D341Med (cell line): ENCODE measurements around the gene PTPN22.

Source experiments
- DNase-seq: peaks from one replicate; pipeline ENCODE4 v3.0.0; 2012; ENCODE audit warnings: low spot score

The PTPN22 gene

GRCh38 chr1:113887402-113888175 lies 16.1 kb upstream of the PTPN22 start, which contains the start of gene BCL2L15:
Gene BCL2L15, minus strand, starts transcription at chr1:113887581. Its CDS starts 206 bp downstream, at chr1:113887375.
- DNase-seq, result no peak

GRCh38 chr1:113886417-113887401 lies 15.2 kb upstream of the PTPN22 start:
- DNase-seq, result no peak

GRCh38 chr1:113881661-113882060 lies 10.1 kb upstream of the PTPN22 start:
- no peak for DNase-seq

- no peak for DNase-seq
Measured at GRCh38 chr1:113879739-113880038, 8.2 kb upstream of the PTPN22 start.

GRCh38 chr1:113876176-113876575 lies 4.7 kb upstream of the PTPN22 start:
- DNase-seq, result no peak

GRCh38 chr1:113875714-113876113 lies 4.2 kb upstream of the PTPN22 start:
- no peak for DNase-seq

GRCh38 chr1:113874012-113874879 lies 2.7 kb upstream of the PTPN22 start:
- DNase-seq, result no peak

GRCh38 chr1:113872219-113872935 lies 865 bp upstream of the PTPN22 start:
- DNase-seq, result no peak

- no peak for DNase-seq
Measured at GRCh38 chr1:113870778-113871177, 734 bp downstream of the PTPN22 start.

- DNase-seq, result no peak
Measured at GRCh38 chr1:113868387-113869083, 3.0 kb downstream of the PTPN22 start.

GRCh38 chr1:113861641-113862040 lies 9.9 kb downstream of the PTPN22 start:
- DNase-seq, result no peak

GRCh38 chr1:113860891-113861290 lies 10.6 kb downstream of the PTPN22 start:
- no peak for DNase-seq

- no peak for DNase-seq
Measured at GRCh38 chr1:113859478-113860175, 11.9 kb downstream of the PTPN22 start.

GRCh38 chr1:113858982-113859381 lies 12.5 kb downstream of the PTPN22 start:
- DNase-seq, result no peak

GRCh38 chr1:113858418-113858817 lies 13.1 kb downstream of the PTPN22 start:
- no peak for DNase-seq

GRCh38 chr1:113857776-113858175 lies 13.7 kb downstream of the PTPN22 start:
- no peak for DNase-seq

GRCh38 chr1:113856401-113856790 lies 15.1 kb downstream of the PTPN22 start:
- no peak for DNase-seq

GRCh38 chr1:113855630-113856400 lies 15.7 kb downstream of the PTPN22 start:
- no peak for DNase-seq

- no peak for DNase-seq
Measured at GRCh38 chr1:113854234-113854633, 17.3 kb downstream of the PTPN22 start.
